PC-3 (cell line): ENCODE data around the gene RAB20. TPM values are rescaled to one million over a fixed set of nuclear protein-coding genes. Genes with fewer than 3 reads are reported as not detected.
"Not testable (repeated sequence)": the region's sequence is repeated elsewhere in the genome, so short reads cannot be mapped to it uniquely, and the experiment has no call there.

Source experiments
- ATAC-seq: fragments of 200-7000 bp; cut with Tn5 transposase; 2 replicates; pipeline ENCODE4 v1.9.1; 2020; ENCODE audit warnings: mild to moderate bottlenecking, moderate library complexity
- BruUV-seq: library from RNA; stranded (reverse); fragments of 400-500 nt; replicated peaks from 2 replicates; lab custom pipeline; 2021; lab: Mats Ljungman, UMichigan
- CTCF ChIA-PET: fragments of 300-600 bp; sonication (Branson Sonifier 250); formaldehyde crosslinking; loops from one replicate; lab custom pipeline; 2022; ENCODE audit warnings: antibody characterized with exemption; lab: Charles Lee
- POLR2A ChIA-PET: fragments of 300-600 bp; sonication (Branson Sonifier 250); formaldehyde crosslinking; loops from one replicate; lab custom pipeline; 2022; ENCODE audit warnings: antibody characterized with exemption; ENCODE audit not compliant: unreplicated experiment; lab: Charles Lee
- DNase-seq: peaks from one replicate; pipeline ENCODE4 v3.0.0-alpha.2; 2015
- H2AFZ ChIP-seq: fragments of 300-600 bp; sonication (generic); 2 replicates; pipeline ENCODE4 v1.6.0; 2016; ENCODE audit warnings: antibody characterized with exemption, low read length
- H3F3A ChIP-seq: fragments of 300-600 bp; sonication (generic); one replicate; pipeline ENCODE4 v1.6.0; 2017; ENCODE audit warnings: antibody characterized with exemption, low read length, control low read depth, mild to moderate bottlenecking; ENCODE audit not compliant: unreplicated experiment
- H3K27ac ChIP-seq: fragments of 300-600 bp; sonication (generic); 2 replicates; pipeline ENCODE4 v1.5.1; 2016; ENCODE audit warnings: mild to moderate bottlenecking, low read length
- H3K27me3 ChIP-seq: fragments of 300-600 bp; sonication (generic); 2 replicates; pipeline ENCODE4 v1.6.1; 2016; ENCODE audit warnings: low read length, mixed read lengths
- H3K36me3 ChIP-seq: fragments of 300-600 bp; sonication (generic); 2 replicates; pipeline ENCODE4 v1.6.1; 2016; ENCODE audit warnings: low read depth, mixed run types, low read length, mixed read lengths
- H3K4me1 ChIP-seq: fragments of 300-600 bp; sonication (generic); 2 replicates; pipeline ENCODE4 v1.5.1; 2016; ENCODE audit warnings: low read length; ENCODE audit not compliant: insufficient read depth
- H3K4me2 ChIP-seq: fragments of 300-600 bp; sonication (generic); 2 replicates; pipeline ENCODE4 v1.6.0; 2016; ENCODE audit warnings: low read length
- H3K4me3 ChIP-seq: fragments of 300-600 bp; sonication (generic); 2 replicates; pipeline ENCODE4 v1.5.1; 2016; ENCODE audit warnings: mild to moderate bottlenecking, low read length, mixed read lengths
- H3K79me2 ChIP-seq: fragments of 300-600 bp; sonication (generic); 2 replicates; pipeline ENCODE4 v1.6.1; 2017; ENCODE audit warnings: low read length, mixed read lengths
- H3K9ac ChIP-seq: fragments of 300-600 bp; sonication (generic); 2 replicates; pipeline ENCODE4 v1.6.0; 2016; ENCODE audit warnings: mild to moderate bottlenecking, low read length
- H3K9me2 ChIP-seq: fragments of 300-600 bp; sonication (generic); replicated peaks from 2 replicates; pipeline ENCODE4 v1.6.1; 2016; ENCODE audit warnings: mixed run types, low read length, mixed read lengths
- H3K9me3 ChIP-seq: fragments of 300-600 bp; sonication (generic); 2 replicates; pipeline ENCODE4 v1.6.1; 2016; ENCODE audit warnings: low read length, mixed read lengths
- H4K20me1 ChIP-seq: fragments of 300-600 bp; sonication (generic); 2 replicates; pipeline ENCODE4 v1.6.1; 2016; ENCODE audit warnings: low read length, mixed read lengths
- EZH2 ChIP-seq: fragments of 300-600 bp; sonication (generic); IDR thresholded peaks from one replicate; pipeline ENCODE4 v1.6.1; 2017; ENCODE audit warnings: antibody characterized with exemption, mild to moderate bottlenecking, low read length; ENCODE audit not compliant: unreplicated experiment
- EZH2phosphoT487 ChIP-seq: fragments of 300-600 bp; sonication (generic); IDR thresholded peaks from 2 replicates; pipeline ENCODE4 v1.6.1; 2018; ENCODE audit warnings: mild to moderate bottlenecking, antibody characterized with exemption, low read length, borderline replicate concordance
- intact Hi-C: fragments of 100-400 bp; cut with micrococcal nuclease; formaldehyde crosslinking; loops from 2 replicates; pipeline ENCODE4 v1.9.0; 2023
- total RNA-seq: library from RNA; depleted of rRNA; stranded (reverse); fragments of >200 nt; gene quantifications from 2 replicates; pipeline ENCODE4 v1.2.3, GENCODE V29; 2014
- TF ChIP-seq, protein P1 (sequence below): fragments of 300-600 bp; sonication (generic); conservative IDR thresholded peaks from 2 replicates; pipeline ENCODE4 v1.5.1; 2017; ENCODE audit warnings: antibody characterized with exemption, low read depth, mild to moderate bottlenecking, low read length

RAB20 gene
- total RNA-seq, 1 experiment from 2014 or later: 22.9 TPM

DNA sequence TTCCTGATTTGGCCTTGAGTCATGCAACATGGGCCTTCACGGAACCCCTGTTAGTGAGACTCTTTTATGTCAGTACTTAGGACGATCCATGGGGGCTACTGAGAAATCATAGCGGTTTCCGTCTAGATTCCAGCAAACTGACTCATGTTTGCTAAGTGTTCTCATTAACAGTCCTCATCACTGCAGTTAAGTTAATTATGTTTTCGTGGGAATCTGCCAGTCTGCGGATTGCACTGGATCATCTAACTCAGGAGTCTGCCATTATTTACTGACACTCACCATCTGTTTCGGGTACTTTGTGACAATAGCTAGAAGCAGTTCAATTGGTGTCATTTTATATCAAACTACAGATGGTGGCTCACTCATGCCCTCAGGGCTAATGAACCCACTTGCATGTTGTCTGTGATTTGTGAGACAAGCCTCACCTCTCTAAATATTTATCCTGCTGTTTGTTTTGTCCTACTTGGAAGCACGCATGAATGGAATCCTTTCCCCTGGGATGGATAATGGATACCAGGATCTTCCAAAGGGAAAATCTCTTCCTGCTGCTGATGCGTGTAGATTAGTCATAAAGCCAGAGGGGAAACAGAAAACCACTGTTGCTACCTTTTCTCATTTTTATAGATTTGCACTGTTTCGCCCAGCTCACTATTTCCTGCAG lies 61.8 kb downstream of the RAB20 start:
- Histone ChIP-seq H3F3A (peaks cover 15% of the 10 kb centered on the region), H2AFZ (no peak overlapping the region), H4K20me1 (no peaks in the 10 kb centered on the region), H3K79me2 (no peaks in the 10 kb centered on the region), H3K27ac (peak overlapping the region; percentile 98), H3K9ac (peak overlapping the region; percentile 74), H3K9me2 (no peaks in the 10 kb centered on the region), H3K27me3 (no peaks in the 10 kb centered on the region), H3K36me3 (peaks cover 20% of the 10 kb centered on the region), H3K4me1 (peaks cover 24% of the 10 kb centered on the region), H3K9me3 (no peaks in the 10 kb centered on the region), H3K4me3 (peak overlapping the region; percentile 25; the same call in 1 of the 2 replicates), H3K4me2 (peak overlapping the region; percentile 71)
- intact Hi-C loops: loop anchor here (2.0 to 5.0 kb wide), 3 partner anchors 42 to 61 kb away; partner anchors contain the start of gene RAB20
- ATAC-seq: peak; percentile 88
- ChIA-PET POLR2A (interaction anchor here (0.6 kb wide), 1 partner anchor 60 kb away, joined by 5 read pairs; no protein-coding TSS in a partner anchor), CTCF (interaction anchor here (0.8 to 1.0 kb wide), 2 partner anchors 44 to 62 kb away, joined by 3 to 5 read pairs; partner anchors contain the start of gene RAB20)
- TF ChIP-seq EZH2 (no peak), EZH2phosphoT487 (no peak)
- TF ChIP-seq, protein P1, sequence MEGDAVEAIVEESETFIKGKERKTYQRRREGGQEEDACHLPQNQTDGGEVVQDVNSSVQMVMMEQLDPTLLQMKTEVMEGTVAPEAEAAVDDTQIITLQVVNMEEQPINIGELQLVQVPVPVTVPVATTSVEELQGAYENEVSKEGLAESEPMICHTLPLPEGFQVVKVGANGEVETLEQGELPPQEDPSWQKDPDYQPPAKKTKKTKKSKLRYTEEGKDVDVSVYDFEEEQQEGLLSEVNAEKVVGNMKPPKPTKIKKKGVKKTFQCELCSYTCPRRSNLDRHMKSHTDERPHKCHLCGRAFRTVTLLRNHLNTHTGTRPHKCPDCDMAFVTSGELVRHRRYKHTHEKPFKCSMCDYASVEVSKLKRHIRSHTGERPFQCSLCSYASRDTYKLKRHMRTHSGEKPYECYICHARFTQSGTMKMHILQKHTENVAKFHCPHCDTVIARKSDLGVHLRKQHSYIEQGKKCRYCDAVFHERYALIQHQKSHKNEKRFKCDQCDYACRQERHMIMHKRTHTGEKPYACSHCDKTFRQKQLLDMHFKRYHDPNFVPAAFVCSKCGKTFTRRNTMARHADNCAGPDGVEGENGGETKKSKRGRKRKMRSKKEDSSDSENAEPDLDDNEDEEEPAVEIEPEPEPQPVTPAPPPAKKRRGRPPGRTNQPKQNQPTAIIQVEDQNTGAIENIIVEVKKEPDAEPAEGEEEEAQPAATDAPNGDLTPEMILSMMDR: no peak
- peak; percentile 80 for DNase-seq
- BruUV-seq: no TSS peak

DNA sequence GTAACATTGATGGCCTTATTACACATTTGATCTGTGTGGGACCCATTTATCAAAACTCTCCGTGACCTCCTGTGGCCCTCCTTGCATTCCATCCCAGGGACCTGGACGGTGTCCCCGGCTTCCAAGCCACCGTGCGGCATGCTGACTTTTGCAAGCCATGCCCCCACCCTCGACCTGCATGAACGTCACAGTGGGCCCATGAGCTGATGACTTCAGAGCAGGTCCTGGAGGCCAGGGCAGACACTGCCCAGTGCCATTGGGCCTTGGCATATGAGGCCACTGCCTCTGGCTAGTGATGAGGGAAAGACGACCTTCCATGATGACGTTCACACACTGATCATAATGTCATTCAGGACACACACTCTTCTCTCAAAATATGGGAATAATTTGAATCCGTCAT lies 62.8 kb downstream of the RAB20 start:
- Histone ChIP-seq H2AFZ (no peak overlapping the region), H3K4me3 (no peak overlapping the region), H3K27ac (peak overlapping the region; percentile 98), H3K4me2 (peak overlapping the region; percentile 71; the same call in 1 of the 2 replicates), H3K9me3 (no peaks in the 10 kb centered on the region), H4K20me1 (no peaks in the 10 kb centered on the region), H3K9me2 (no peaks in the 10 kb centered on the region), H3K79me2 (no peaks in the 10 kb centered on the region), H3K9ac (peak overlapping the region; percentile 54; the same call in 1 of the 2 replicates), H3K27me3 (no peaks in the 10 kb centered on the region), H3K4me1 (peaks cover 24% of the 10 kb centered on the region), H3K36me3 (peaks cover 20% of the 10 kb centered on the region), H3F3A (peaks cover 15% of the 10 kb centered on the region)
- intact Hi-C loops: no loop called here
- POLR2A ChIA-PET: no interaction called here
- TF ChIP-seq, protein P1: no peak
- TF ChIP-seq EZH2 (no peak), EZH2phosphoT487 (no peak)
- CTCF ChIA-PET: no interaction called here
- DNase-seq: no peak
- no TSS peak for BruUV-seq
- no peak for ATAC-seq

DNA sequence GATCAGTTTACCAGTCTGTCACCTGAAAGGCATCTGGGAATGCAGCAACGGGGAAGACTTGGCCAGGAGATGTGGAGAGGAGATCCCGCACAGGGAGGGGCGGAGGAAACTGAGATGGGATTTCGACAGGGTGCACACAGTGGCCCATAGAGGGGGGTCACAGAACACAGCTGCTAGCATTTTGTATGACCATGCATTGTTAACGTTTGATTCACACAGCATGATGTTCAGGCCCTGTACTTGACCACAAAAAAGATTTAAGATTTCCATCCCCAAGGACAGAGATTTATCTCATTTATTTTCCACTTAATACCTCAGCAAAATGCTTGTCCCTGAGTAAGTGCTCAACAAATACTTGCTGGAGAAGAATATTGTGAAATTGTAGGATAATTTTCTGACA lies 63.2 kb downstream of the RAB20 start:
- intact Hi-C loops: no loop called here
- no peaks in the 10 kb centered on the region for H3K79me2 ChIP-seq
- no peaks in the 10 kb centered on the region for H4K20me1 ChIP-seq
- TF ChIP-seq EZH2 (no peak), EZH2phosphoT487 (no peak)
- TF ChIP-seq, protein P1: no peak
- POLR2A ChIA-PET: no interaction called here
- no peak overlapping the region for H3K4me3 ChIP-seq
- CTCF ChIA-PET: no interaction called here
- no peaks in the 10 kb centered on the region for H3K9me2 ChIP-seq
- no peaks in the 10 kb centered on the region for H3K9me3 ChIP-seq
- H2AFZ ChIP-seq: no peak overlapping the region
- BruUV-seq: no TSS peak
- no peak overlapping the region for H3K4me2 ChIP-seq
- peak overlapping the region; percentile 98 for H3K27ac ChIP-seq
- no peak overlapping the region for H3K9ac ChIP-seq
- peaks cover 24% of the 10 kb centered on the region for H3K4me1 ChIP-seq
- H3F3A ChIP-seq: peaks cover 15% of the 10 kb centered on the region
- no peaks in the 10 kb centered on the region for H3K27me3 ChIP-seq
- DNase-seq (no peak), ATAC-seq (no peak)
- H3K36me3 ChIP-seq: peaks cover 20% of the 10 kb centered on the region

DNA sequence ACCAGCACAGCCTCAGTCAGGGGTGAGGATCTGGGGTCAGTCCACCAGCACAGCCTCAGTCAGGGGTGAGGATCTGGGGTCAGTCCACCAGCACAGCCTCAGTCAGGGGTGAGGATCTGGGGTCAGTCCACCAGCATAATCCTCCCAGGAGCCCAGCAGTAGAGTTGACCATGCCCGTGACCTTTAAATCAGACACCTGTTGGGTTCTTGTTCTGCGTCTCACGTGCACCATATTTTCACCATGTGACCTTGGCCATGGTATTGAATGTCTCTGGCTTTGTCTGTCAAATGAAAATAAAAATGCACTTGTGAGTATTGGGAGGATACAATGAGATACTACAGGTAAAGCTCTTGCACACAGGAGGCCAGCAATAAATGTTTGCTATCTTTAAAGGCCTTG lies 63.6 kb downstream of the RAB20 start:
- POLR2A ChIA-PET: not testable (repeated sequence)

More for the DNA sequence above, 63.6 kb downstream of the RAB20 start:
- H3K9me2 ChIP-seq, H2AFZ ChIP-seq, ATAC-seq, H3K9ac ChIP-seq, intact Hi-C loops, H3K9me3 ChIP-seq, H3K79me2 ChIP-seq, H3K27me3 ChIP-seq, H3K4me3 ChIP-seq, BruUV-seq, CTCF ChIA-PET, DNase-seq, H3K4me2 ChIP-seq, H4K20me1 ChIP-seq, H3K27ac ChIP-seq: not testable (repeated sequence)
- peaks cover 20% of the 10 kb centered on the region for H3K36me3 ChIP-seq
- H3K4me1 ChIP-seq: peaks cover 24% of the 10 kb centered on the region
- peaks cover 15% of the 10 kb centered on the region for H3F3A ChIP-seq
